Stimulated activated CD8-positive, alpha-beta memory T cell treated with anti-CD3 and anti-CD28 coated beads, Interleukin-15, amount 100 ng/mL, for 1 hour (primary cell): ENCODE measurements around the gene CHST6.
"Not testable (repeated sequence)": the region's sequence is repeated elsewhere in the genome, so short reads cannot be mapped to it uniquely, and the experiment has no call there.

Experiments used
- DNase-seq: peaks from one replicate; pipeline ENCODE4 v3.0.0-alpha.2; 2020; ENCODE audit warnings: low read depth

Gene CHST6

GRCh38 chr16:75433732-75434413 lies 61.4 kb downstream of the CHST6 start:
- DNase-seq = no peak

- DNase-seq = peak; percentile 93
Observed at GRCh38 chr16:75432828-75433731, 62.2 kb downstream of the CHST6 start, which contains the start of gene CFDP1. Gene CFDP1, minus strand, starts transcription at chr16:75433503. Its CDS starts 151 bp downstream, at chr16:75433352.

GRCh38 chr16:75429621-75430403 lies 65.4 kb downstream of the CHST6 start:
- no peak for DNase-seq

- DNase-seq = not testable (repeated sequence)
Observed at GRCh38 chr16:75426524-75426923, 68.7 kb downstream of the CHST6 start.

- not testable (repeated sequence) for DNase-seq
Observed at GRCh38 chr16:75424105-75424762, 71.0 kb downstream of the CHST6 start.

- no peak for DNase-seq
Observed at GRCh38 chr16:75423723-75424104, 71.5 kb downstream of the CHST6 start.
